GM19035 (cell line): ENCODE results near the gene MEGF9.

Source experiments
- ATAC-seq: cut with Tn5 transposase; IDR thresholded peaks from one replicate; pipeline ENCODE4 v1.9.1; 2021; ENCODE audit not compliant: unreplicated experiment

The MEGF9 gene

DNA sequence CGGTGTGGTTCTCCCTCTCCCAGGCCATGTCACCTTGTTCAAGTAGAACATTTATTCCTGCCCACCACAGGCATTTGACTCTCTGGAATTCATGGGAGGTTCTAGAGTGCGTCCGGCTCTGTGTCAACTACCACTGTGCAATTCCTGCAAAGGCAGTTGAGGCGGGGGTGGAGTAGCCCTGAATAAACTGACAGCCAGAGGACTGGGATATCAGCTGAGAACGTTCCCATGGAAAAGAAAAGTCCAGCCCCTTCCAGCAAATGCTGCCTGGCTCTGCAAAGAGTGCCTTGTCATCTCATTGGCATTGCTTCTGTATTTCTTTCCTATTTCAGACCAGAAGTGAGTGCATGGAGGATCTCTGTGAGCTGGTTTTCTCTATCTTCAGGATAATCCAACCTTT is 18.9 kb upstream of the MEGF9 start:
- ATAC-seq, result no peak

DNA sequence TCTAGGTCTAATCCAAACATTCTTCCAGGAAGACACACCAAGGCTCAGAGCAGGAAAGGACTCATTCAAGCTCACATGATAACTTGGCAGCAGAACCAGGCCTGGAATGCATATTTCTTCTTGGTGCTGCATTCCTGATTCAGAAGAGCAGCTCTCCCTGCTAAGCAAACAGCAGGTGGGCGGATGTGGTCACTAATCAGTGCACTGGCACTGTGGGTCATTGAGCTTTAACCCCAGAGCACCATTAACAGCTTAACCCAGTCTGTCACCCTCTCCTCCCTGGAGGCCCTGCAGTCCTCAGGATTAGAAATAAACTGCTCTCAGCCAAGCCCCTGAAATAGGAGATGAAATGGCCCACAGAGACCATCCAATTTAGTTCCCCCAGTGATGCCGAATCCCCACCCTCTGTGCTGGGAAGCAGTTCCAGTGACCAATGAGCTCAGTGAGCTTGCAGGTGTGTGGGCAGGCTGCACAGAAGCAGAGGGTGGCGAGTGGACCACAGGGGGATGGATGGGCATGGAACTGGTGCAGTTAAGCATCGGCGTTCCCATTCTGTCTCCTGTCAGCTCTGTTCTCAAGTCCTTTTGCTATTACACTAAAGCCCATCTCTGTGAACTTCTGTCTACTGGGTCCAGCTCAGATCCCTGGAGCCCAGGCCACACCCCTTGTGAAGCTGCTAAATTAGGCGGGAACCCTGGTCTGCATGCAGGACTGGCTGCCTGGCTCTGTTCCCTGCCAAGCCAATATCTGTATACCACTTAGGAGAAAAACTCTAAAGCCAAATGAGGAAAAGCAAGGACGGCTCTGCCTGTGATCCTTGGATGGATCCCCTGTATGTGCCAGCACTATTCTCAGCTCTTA is 16.6 kb upstream of the MEGF9 start:
- ATAC-seq, result no peak

DNA sequence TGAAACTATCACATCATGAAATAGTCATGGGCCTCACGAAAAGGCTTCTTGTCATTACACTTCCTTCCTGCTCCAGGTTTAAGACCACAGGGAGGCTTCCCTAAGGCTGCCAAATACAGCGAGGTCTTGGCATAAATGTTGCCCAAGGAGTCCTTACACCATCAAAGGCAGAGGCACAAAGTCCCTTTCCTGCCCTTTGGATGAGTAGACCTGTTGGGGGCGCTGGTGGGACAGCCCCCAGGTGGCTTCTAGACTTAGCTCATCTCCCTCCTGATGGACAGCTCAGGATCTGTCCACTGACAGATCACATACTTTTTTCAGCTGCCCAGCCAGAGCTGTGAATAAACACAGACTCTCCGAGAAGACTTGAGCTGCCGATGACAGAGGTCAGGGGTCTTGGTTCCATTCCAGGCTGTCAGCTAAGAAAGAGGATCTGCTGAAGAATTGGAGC is 15.5 kb upstream of the MEGF9 start:
- no peak for ATAC-seq

DNA sequence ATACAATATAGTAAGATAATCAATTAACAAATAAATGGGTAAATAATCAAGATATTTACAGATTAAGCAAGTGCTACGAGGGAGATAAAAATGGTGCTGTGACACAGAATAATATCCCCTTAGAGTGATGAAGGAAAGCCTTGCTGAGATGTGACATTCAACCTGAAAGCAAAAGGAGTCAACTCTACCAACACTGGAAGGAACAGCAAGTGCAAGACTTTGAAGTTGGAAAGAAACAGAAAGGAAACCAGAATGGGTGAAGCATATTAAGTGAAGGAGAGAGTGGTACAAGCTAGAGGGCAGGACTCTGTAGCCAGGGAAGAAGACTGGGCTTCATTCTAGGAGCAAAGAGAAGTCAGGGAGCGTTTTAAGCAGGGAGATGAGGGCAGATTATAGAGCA is 12.2 kb upstream of the MEGF9 start:
- no peak for ATAC-seq

DNA sequence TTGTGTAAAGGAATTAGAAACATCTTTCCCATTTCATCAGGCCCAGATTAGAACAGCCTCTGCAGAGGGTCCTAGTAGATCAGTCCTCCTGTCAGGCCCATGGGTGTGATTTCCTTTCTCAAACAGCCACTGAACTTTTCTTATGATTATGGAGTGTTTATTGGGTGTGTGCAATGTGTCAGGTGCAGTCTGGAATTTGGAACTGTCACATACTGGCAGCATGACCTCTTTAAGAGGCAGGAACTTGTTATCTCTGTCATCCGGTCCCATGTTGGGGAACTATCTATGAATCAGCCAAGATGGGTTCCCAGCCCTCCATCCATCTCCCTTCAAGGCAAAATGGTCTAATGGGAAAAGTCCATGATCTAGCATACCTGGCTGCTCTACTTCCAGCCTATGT is 11.6 kb upstream of the MEGF9 start:
- no peak for ATAC-seq

DNA sequence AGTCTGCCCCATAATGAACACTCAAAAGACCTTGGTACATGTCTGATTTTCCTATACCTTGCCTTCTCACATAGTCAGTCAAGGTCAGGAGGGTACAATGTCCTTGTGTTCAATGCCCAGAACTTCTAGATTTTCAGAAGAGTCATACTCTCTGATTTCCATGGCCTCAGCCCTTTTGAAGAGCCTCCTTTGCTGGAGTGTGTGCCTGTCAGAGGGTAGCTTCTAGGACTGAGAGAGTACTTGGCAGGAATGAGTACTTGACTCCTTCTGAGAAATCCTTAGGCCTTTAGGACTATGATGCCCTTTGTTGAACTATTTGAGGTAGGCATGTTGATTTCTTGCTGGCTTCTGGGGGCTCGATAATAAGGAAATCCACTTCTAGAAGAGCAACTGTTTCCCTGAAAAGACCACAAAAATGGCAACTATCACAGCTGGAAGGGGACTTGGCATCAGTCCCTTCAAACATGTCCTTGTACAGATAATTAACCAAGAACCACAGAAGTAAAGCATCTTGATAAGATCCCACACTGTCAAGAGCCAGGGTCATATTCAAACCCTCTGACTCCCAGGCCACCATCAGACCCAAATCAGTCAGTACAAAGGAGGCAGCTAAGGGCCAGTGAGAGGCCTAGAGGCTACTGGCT is 10.6 kb upstream of the MEGF9 start:
- ATAC-seq, result no peak

DNA sequence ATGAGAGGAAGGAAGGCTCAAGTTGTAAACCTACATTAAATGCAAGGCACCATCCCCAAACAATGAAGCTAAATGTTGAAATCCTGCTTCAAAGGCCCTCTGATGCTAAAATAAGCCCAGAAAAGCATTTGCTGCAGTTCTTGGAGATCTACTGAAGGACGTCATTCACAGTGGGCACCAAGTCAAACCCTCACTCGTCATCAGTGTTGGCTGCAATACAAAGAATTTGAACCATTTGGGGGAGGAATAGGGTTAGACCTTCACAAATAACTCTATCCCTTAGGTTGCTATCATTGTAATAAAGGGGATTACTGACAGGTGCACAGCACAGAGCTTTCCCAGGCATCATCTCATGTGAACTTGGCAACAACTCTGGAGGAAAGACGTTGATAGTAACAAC is 9.3 kb upstream of the MEGF9 start:
- ATAC-seq, result no peak

DNA sequence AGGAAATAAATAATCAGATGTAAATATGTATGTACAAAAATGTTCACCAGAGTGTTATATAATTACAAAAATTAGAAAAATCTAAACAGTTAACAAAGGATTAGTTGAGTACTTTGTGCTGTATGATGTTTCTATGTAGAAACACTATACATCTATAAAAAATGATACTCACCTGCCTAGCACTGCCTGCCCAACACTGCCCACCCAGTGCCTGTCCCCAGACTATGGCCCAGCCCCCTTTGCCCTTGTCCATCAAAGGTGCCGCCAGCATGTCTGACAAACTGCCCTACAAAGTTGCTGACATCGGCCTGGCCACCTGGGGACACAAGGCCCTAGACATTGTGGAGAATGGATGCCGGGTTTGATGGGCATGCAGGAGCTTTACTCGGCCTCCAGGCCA is 6.1 kb upstream of the MEGF9 start:
- no peak for ATAC-seq

DNA sequence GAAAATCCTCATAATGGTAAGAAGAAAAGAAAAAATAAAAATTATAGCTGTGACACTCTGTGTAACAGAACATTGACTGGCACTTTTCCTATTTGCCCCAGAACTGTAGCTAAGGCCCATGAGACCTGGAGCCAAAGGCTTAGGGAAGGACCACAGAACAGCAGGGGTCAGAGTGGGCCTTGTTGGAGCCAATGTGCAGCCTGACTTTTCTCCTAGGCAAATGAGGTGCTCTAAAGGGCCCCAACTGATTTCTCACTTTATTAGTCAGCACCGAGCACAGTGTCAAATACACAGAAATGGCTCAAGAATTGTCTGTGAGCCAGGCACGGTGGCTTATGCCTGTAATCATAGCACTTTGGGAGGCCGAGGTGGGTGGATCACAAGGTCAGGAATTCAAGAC is 4.0 kb upstream of the MEGF9 start:
- no peak for ATAC-seq

DNA sequence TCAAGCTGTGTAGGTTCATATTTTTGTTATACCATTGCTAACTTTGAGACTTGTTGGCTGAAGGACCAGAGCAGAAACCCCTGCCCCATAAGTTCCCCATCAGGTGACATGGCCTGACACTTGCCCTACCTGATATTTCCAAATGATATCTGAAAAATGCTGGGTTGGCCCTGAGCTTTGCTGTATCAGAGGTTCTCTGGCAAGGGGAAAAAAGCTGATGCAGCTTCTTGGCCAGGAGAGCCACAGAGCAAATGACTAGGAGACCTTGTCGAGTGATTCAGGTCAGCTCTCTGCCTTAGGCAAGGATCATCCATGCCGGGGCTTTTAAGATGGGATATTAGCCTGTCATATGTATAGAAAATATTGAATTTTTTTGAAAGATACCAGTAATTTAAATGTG is 2.9 kb upstream of the MEGF9 start:
- no peak for ATAC-seq

DNA sequence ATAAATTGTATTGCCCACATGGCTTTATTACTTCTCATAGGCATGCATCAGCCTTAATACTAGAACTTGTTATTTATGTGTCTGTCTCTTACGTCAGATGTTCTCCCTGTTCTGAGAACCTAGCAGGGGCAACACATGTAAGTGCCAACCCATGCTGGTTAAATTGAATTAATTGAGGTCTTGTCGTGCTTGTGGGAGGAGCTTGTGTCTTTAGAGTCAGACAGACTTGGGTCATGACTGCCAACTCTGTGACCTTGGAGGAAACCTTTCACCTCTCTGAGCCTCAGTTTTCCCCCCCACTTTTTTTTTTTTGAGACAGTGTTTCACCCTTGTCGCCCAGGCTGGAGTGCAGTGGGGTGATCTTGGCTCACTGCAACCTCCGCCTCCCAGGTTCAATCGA is 2.2 kb upstream of the MEGF9 start:
- ATAC-seq, result no peak

DNA sequence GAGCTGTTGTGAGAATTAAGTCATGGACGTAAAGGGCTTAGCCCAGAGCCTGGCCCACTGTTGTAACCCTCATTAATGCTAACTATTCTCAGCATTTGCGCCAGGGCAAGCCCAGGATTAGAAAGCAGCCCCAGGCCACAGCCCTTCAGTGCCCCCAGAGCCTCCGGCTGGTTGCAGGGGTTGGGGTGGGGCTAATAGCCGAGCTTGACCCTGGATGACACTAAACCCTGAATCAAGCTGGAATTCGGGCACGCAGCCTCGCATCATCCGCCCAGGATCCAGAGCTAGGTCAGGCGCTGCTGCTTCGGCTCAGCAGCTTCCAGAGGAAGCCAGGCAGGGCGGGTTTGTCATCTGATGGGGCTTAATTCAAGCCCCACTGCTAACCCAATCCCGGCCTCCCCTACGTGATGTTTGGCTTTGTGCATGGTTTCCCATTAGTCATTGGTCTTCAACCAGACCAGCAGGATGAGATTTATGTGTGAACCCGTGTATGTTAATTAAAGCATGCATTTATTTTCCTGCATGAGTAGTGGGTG is 1.2 kb upstream of the MEGF9 start:
- no peak for ATAC-seq

DNA sequence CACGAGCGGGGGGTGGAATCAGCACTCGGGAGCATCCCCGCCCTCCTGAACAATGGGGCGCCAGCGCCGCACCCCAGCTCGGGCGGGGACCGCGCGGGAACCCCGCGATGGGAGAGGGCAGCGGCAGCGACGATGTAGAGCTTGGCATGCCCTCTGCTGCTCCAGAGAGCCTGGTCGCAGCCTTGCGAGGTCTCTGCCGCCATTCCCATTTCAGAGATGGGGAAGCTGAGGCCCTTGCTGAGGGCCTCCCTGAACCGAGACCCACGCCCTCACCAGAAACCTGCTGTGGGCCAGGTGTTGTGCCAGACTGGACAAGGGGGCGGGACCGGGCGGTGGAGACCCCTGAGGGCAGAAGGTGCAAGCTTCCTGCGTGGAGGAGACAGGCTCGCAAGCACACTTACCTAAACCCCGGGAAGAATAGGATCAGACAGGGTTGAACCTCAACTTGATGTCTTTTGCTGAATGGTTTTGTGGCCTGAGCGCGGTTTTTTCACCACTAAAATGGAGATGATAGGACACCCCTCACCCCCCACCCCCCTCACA is 647 bp upstream of the MEGF9 start:
- peak; percentile 32 for ATAC-seq

DNA sequence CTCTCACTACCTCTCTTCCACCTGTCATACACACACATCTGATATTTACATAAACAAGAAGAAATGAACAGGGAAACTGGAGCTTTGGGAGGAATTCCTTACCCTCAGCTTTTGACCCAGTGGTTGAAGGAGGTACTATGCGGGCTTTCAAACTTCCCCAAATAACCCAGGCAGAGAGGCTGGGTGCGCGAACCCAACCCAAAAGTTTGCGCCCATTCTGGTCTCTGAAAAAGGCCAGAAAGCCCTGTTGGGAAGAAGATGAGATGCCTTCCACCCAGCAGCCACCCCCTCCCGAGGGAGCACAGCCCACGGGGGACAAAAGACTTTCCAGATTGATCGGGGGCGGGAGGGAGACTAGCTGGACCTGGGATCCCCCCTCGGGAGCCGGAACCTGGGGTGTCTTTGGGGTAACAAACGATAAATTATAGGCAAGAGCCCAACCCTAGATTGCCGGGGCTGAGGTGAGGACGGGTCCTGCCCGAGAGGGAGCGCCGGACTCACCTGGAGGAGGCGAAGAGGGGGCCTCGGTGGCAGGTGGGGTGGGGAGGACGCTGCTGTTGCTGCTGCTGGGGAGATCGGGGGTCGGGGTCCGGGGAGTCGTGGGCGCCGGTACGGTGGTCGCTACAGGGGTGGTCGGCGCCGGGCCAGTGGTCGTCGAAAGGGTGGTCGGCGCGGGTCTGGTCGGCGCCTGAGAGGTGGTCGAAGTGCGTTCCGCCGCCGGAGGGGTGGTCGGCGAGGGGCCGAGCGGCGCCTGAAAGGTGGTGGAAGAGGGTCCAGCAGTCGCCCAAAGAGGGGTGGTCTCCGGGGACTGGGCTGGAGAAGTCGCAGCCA is 798 bp downstream of the MEGF9 start:
- ATAC-seq, result no peak

DNA sequence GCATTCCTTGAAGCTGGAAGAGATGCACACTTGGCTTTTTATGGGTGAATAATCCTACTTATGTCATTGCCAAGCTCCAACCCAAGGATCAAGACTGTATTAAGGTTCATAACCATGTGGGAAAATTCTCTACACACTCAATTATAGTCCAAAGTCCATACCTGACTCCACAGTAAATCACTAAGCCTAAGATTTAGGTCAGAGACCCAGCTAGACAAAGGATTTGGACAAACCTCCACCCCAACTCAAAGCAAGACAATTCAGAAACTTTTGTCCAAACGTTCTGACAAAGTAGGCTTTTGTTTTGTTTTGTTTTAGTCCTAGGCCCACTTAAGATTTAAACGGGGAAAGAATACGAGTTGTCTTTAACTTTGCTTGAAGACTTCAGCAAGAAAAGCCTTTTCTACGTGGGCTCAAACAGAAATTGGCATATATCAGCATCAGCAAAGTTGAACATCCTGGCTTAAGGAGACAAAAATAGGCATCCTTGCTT is 1.7 kb downstream of the MEGF9 start:
- no peak for ATAC-seq

DNA sequence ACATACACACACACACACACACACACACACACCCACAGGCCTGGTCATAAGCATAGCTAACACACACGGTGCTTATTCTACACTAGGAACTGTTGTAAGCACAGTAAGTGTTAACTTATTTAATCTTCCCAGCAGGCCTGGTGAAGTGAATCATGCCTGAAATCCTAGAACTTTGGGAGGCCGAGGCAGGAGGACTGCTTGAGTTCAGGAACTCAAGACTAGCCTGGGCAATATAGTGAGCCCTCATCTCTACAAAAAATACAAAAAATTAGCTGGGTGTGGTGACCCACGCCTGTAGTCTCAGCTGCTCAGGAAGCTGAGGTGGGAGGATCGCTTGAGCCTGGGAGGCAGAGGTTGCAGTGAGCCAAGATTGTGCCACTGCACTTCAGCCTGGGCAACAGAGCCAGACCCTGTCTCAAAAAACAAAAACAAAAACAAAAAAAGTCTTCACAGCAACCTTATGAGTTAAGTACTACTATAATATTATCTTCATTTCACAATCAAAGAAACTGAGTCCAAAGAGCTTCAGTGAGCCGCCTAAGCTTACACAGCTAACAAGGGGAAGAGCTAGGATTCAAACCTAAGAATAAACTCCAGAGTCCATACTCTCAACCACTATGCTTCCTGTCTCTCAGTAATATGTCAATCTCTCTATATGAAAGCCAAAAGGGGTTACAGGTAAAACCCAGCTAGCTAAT is 2.3 kb downstream of the MEGF9 start:
- no peak for ATAC-seq

DNA sequence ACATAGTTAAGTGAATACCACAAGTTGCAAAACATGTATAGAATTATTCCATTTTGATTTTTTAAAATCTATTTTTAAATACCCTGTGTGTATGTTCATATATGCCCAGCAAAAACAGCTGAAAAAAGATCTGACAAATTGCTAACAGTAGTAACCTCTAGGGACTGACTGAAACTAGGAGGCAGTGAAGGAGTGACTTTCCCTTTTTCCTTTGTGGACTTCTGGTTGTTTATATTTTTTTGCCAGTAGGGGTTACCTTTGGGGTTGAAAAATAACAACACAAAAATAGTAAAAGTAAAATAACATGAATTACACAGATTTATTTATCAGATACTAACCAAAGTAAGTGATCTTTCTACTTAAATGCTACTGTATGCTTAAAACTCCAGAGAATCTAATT is 2.9 kb downstream of the MEGF9 start:
- no peak for ATAC-seq

DNA sequence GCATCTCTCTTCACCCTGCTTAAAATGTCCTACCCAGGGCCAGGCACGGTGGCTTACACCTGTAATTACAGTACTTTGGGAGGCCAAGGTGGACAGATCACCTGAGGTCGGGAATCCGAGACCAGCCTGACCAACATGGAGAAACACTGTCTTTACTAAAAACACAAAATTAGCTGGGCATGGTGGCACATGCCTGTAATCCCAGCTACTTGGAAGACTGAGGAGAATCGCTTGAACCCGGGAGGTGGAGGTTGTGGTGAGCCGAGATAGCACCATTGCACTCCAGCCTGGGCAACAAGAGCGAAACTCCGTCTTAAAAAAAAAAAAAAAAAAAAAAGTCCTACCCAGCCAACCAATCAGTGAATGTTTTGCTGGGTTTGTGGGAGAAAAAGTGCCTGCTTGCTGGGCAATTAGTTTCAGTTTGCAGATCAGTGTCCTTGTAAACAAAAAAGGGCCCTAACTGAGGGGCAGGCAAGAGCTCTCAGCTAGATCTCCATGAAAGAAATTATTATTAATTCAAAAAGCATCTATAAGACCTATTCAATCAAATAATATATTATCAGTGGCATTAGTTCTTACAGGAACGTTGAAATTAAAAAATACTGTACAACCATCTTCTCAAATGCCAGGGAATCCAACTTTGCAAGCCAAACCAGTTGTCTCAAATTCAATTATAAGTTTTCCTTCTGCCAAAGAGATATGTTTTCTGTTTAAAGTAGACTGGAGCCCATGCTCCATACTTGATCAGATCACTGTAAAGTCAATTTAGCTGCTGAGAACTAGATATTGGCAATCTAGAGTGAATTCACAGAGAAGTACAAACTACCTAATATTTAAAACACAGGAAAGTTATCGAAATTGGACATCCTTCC is 3.9 kb downstream of the MEGF9 start:
- no peak for ATAC-seq

DNA sequence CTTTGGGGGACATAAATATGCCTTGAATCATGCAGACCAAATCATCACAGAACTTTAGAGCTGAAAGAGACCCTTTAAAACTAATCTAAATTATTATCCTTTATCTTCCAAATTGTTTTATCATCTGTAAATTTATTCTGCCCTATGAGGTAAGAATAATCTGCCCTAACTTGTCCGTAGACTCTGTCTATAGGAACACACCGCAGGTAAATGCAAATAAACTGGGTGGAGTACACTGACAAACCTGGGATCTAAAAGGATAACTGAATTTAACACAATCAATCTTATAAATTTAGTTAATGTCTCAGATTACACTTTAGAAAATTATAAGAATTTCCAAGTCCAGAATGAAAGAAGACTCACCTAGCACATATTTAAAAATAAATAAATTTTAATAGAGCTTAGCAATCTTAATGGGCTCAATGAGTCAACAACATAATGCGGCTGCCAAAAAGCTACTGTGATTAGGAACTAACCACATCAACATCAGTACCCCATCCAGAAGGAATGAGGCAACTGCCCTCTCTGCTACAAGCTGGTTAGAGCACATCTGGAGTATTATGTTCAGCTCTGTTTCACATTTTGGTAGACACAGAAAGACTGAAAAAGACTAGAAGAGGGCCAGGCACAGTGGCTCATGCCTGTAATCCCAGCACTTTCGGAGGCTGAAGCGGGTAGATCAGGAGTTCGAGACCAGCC is 5.6 kb downstream of the MEGF9 start:
- no peak for ATAC-seq
